Endothelial cell of umbilical vein (primary cell): Measurements from ENCODE around the gene KLHL6. TPM values are rescaled to one million over a fixed set of nuclear protein-coding genes. Genes with fewer than 3 reads are reported as not detected.

Experiments
- BruUV-seq: library from RNA; stranded (reverse); fragments of 400-500 nt; replicated peaks from 2 replicates; lab custom pipeline; 2021; lab: Mats Ljungman, UMichigan
- CTCF ChIA-PET: fragments of 300-600, 350-600 bp; sonication (Branson Sonifier 250); formaldehyde crosslinking; loops from one replicate; lab custom pipeline; 2021; ENCODE audit warnings: antibody characterized with exemption, inconsistent platforms; lab: Charles Lee
- POLR2A ChIA-PET: fragments of 300-600, 350-600 bp; sonication (Branson Sonifier 250); formaldehyde crosslinking; loops from one replicate; lab custom pipeline; 2021; ENCODE audit warnings: antibody characterized with exemption, inconsistent platforms; lab: Charles Lee
- DNase-seq: peaks from one replicate; pipeline ENCODE4 v3.0.0-alpha.2; 2011; ENCODE audit warnings: low read depth, low spot score
- FAIRE-seq: peaks from 2 replicates; lab custom pipeline; 2011; peaks lifted over from hg19 to GRCh38; lab: Jason Lieb, UNC
- H2AFZ ChIP-seq: 2 replicates; pipeline ENCODE4 v1.6.0; 2012; ENCODE audit warnings: low read depth, low read length, control low read depth, inconsistent platforms
- H3K27ac ChIP-seq: 2 replicates; pipeline ENCODE4 v1.5.1; 2011; ENCODE audit warnings: low read depth, mild to moderate bottlenecking, control low read depth, low read length, moderate library complexity; ENCODE audit not compliant: insufficient read depth
- H3K27me3 ChIP-seq, 2 experiments: 2 replicates each; pipeline versions ENCODE4 v1.6.0 to v1.6.1; 2011; ENCODE audit warnings: low read length in 2 of 2, mixed read lengths in 1 of 2; ENCODE audit not compliant: control insufficient read depth in 2 of 2, insufficient read depth in 2 of 2
- H3K36me3 ChIP-seq, 2 experiments: 2 replicates in 1 of 2; 3 replicates in 1 of 2; pipeline ENCODE4 v1.5.1; 2011; ENCODE audit warnings: low read length in 2 of 2, mild to moderate bottlenecking in 1 of 2, moderate library complexity in 1 of 2; ENCODE audit not compliant: control insufficient read depth in 2 of 2, insufficient read depth in 2 of 2; ENCODE audit errors: extremely low read depth in 1 of 2
- H3K4me1 ChIP-seq: 3 replicates; pipeline ENCODE4 v1.5.1; 2011; ENCODE audit warnings: mild to moderate bottlenecking, low read length; ENCODE audit not compliant: control insufficient read depth, insufficient read depth; ENCODE audit errors: extremely low read depth
- H3K4me2 ChIP-seq: 2 replicates; pipeline ENCODE4 v1.6.1; 2011; ENCODE audit warnings: low read length, control low read depth, mixed read lengths; ENCODE audit not compliant: insufficient read depth
- H3K4me3 ChIP-seq, 3 experiments: fragments of 200-600 bp in 1 of 3; sonication (generic), shearing (Covaris generic) in 1 of 3; replicated peaks in 1 of 3; 2 replicates each; pipeline ENCODE4 v1.5.1; 2011 to 2016; ENCODE audit warnings: control low read depth in 3 of 3, low read length in 3 of 3, mild to moderate bottlenecking in 2 of 3, inconsistent platforms in 1 of 3, low read depth in 1 of 3, moderate library complexity in 1 of 3; ENCODE audit not compliant: insufficient read depth in 1 of 3
- H3K79me2 ChIP-seq: 2 replicates; pipeline ENCODE4 v1.6.0; 2012; ENCODE audit warnings: low read length, inconsistent platforms; ENCODE audit not compliant: control insufficient read depth, insufficient read depth
- H3K9ac ChIP-seq: replicated peaks from 2 replicates; pipeline ENCODE3; 2011; ENCODE audit warnings: low read length, control low read depth; ENCODE audit not compliant: insufficient read depth; ENCODE audit errors: extremely low read depth
- H3K9me1 ChIP-seq: replicated peaks from 3 replicates; pipeline ENCODE4 v1.6.0; 2011; ENCODE audit warnings: mild to moderate bottlenecking, low read length; ENCODE audit not compliant: control insufficient read depth, insufficient read depth; ENCODE audit errors: extremely low read depth
- H3K9me3 ChIP-seq: replicated peaks from 2 replicates; pipeline ENCODE4 v1.5.1; 2012; ENCODE audit warnings: low read length, inconsistent platforms; ENCODE audit not compliant: control insufficient read depth, insufficient read depth
- H4K20me1 ChIP-seq: replicated peaks from 2 replicates; pipeline ENCODE3; 2011; ENCODE audit warnings: mild to moderate bottlenecking, low read length; ENCODE audit not compliant: control insufficient read depth, insufficient read depth; ENCODE audit errors: extremely low read depth
- EZH2 ChIP-seq: IDR thresholded peaks from 2 replicates; pipeline ENCODE4 v1.6.1; 2012; ENCODE audit warnings: borderline replicate concordance, low read depth, mild to moderate bottlenecking, moderate library complexity, low read length, inconsistent platforms; ENCODE audit not compliant: severe bottlenecking
- FOS ChIP-seq: IDR thresholded peaks from 2 replicates; pipeline ENCODE4 v1.6.1; 2011; ENCODE audit warnings: mild to moderate bottlenecking, low read length, moderate library complexity, borderline replicate concordance; ENCODE audit not compliant: insufficient read depth
- GATA2 ChIP-seq: IDR thresholded peaks from 2 replicates; pipeline ENCODE4 v1.7.0; 2011; ENCODE audit warnings: low read depth, mild to moderate bottlenecking, moderate library complexity, mixed read lengths, low read length; ENCODE audit not compliant: insufficient read length, insufficient read depth
- JUN ChIP-seq: IDR thresholded peaks from 2 replicates; pipeline ENCODE4 v1.6.1; 2011; ENCODE audit warnings: borderline replicate concordance, low read depth; ENCODE audit not compliant: insufficient read length, insufficient read depth
- MYC ChIP-seq: IDR thresholded peaks from one replicate; pipeline ENCODE4 v1.6.1; 2011; ENCODE audit warnings: mild to moderate bottlenecking, low read depth, low read length
- POLR2A ChIP-seq: IDR thresholded peaks from 2 replicates; pipeline ENCODE4 v1.6.1; 2012; ENCODE audit warnings: low read depth, mild to moderate bottlenecking, control low read depth, low read length
- POLR2AphosphoS5 ChIP-seq: IDR thresholded peaks from 2 replicates; pipeline ENCODE4 v1.6.1; 2012; ENCODE audit warnings: low read depth, mild to moderate bottlenecking, control low read depth, low read length, moderate library complexity; ENCODE audit not compliant: insufficient read depth
- dilution Hi-C: fragments of 300-500 bp; cut with MboI; formaldehyde crosslinking; loops from one replicate; pipeline ENCODE4 v1.15.0; 2019; ENCODE audit warnings: low sequenced_read_pairs; ENCODE audit not compliant: extremely low pct_ligation_motif_present
- intact Hi-C: fragments of 100-400 bp; cut with micrococcal nuclease; formaldehyde crosslinking; loops from one replicate; pipeline ENCODE4 v1.10.0; 2022
- polyA plus RNA-seq, 4 experiments: library from polyadenylated mRNA; depleted of rRNA in 3 of 4; stranded (reverse) in 3 of 4; unstranded in 1 of 4; fragments of >200 nt; gene quantifications; 2 replicates each; pipeline versions ENCODE4 v1.2.1 to v1.2.3, GENCODE V29; 2011 to 2012; ENCODE audit warnings: missing spikeins in 1 of 4
- total RNA-seq: library from RNA; stranded (reverse); gene quantifications from 2 replicates; pipeline ENCODE4 v1.2.3, GENCODE V29; 2021
- TF ChIP-seq, protein P1 (sequence below): IDR thresholded peaks from 2 replicates; pipeline ENCODE4 v1.6.1; 2011; ENCODE audit not compliant: insufficient read depth, insufficient read length
- TF ChIP-seq, protein P2 (sequence below), 2 donors: IDR thresholded peaks; 1 replicate in 1 of 2; 2 replicates in 1 of 2; pipeline ENCODE4 v1.5.1; 2011; ENCODE audit warnings: low read length in 2 of 2, mild to moderate bottlenecking in 2 of 2, moderate library complexity in 2 of 2, control low read depth in 1 of 2, inconsistent platforms in 1 of 2, low read depth in 1 of 2; ENCODE audit not compliant: insufficient read depth in 1 of 2; ENCODE audit errors: extremely low read depth in 1 of 2

Gene KLHL6
- total and polyA plus RNA-seq, 2 donors (not counting 3 experiments of a cell fraction or from before 2014, with no cell fraction given): 5.7 to 12.6 TPM

DNA sequence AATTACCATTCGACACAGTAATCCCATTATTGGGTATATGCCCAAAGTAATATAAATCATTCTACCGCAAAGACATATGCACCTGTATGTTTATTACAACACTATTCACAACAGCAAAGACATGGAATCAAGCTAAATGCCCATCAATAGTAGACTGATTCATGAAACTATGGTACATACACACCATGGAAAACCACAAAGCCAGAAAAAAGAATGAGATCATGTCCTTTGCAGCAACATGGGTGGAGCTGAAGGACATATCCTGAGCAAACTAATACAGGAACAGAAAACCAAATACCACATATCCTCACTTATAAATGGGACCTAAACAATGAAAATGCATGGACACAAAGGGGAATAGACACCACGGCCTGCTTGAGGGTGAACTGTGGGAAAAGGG is 116.0 kb downstream of the KLHL6 start:
- no peaks in the 10 kb centered on the region for H4K20me1 ChIP-seq
- no peaks in the 10 kb centered on the region for H3K79me2 ChIP-seq
- intact Hi-C loops: no loop called here
- no peak overlapping the region for H3K4me3 ChIP-seq
- no TSS peak for BruUV-seq
- H3K4me2 ChIP-seq: no peak overlapping the region
- no peaks in the 10 kb centered on the region for H3K9me1 ChIP-seq
- no peak overlapping the region for H3K9ac ChIP-seq
- peaks cover 6 to 11% of the 10 kb centered on the region in 2 experiments for H3K27me3 ChIP-seq
- dilution Hi-C loops: no loop called here
- no peak overlapping the region for H2AFZ ChIP-seq
- no peaks in the 10 kb centered on the region for H3K36me3 ChIP-seq
- TF ChIP-seq, protein P1, sequence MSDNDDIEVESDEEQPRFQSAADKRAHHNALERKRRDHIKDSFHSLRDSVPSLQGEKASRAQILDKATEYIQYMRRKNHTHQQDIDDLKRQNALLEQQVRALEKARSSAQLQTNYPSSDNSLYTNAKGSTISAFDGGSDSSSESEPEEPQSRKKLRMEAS: no peak
- TF ChIP-seq POLR2A (no peak), POLR2AphosphoS5 (no peak)
- no peak overlapping the region for H3K27ac ChIP-seq
- FAIRE-seq: no peak
- POLR2A ChIA-PET: no interaction called here
- CTCF ChIA-PET: interaction anchor here (1.0 to 1.7 kb wide), 3 partner anchors 11 to 327 kb away, joined by 3 to 5 read pairs (median 4); partner anchors contain the start of gene MCF2L2
- H3K4me1 ChIP-seq: no peaks in the 10 kb centered on the region
- no peak for DNase-seq
- H3K9me3 ChIP-seq: peaks cover 2% of the 10 kb centered on the region

DNA sequence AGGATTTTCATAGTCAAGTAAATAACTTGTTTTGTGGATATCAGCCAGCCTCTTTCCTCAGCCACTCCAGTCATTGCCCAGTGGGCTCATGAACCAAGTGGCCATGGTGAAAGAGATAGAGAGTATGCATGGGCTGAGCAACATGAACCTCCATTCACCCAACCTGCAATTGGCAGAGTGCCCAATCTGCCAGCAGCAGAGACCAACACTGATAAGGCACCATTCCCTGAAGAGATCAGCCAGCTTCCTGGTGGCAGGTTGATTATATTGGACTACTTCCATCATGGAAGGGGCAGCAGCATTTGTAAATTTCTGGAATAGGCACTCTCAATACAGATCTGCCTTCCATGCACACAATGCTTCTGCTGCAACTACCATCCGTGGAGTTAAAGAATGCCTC is 116.8 kb downstream of the KLHL6 start:
- no peak for TF ChIP-seq MYC
- TF ChIP-seq POLR2A: no peak
- TF ChIP-seq, protein P2, sequence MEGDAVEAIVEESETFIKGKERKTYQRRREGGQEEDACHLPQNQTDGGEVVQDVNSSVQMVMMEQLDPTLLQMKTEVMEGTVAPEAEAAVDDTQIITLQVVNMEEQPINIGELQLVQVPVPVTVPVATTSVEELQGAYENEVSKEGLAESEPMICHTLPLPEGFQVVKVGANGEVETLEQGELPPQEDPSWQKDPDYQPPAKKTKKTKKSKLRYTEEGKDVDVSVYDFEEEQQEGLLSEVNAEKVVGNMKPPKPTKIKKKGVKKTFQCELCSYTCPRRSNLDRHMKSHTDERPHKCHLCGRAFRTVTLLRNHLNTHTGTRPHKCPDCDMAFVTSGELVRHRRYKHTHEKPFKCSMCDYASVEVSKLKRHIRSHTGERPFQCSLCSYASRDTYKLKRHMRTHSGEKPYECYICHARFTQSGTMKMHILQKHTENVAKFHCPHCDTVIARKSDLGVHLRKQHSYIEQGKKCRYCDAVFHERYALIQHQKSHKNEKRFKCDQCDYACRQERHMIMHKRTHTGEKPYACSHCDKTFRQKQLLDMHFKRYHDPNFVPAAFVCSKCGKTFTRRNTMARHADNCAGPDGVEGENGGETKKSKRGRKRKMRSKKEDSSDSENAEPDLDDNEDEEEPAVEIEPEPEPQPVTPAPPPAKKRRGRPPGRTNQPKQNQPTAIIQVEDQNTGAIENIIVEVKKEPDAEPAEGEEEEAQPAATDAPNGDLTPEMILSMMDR (IDR thresholded peaks at IDR 0.05; ENCODE audit: extremely low read depth in 1 of 2, insufficient read depth in 1 of 2, low read depth in 1 of 2, low read length in 2 of 2): no peak
- no peak for TF ChIP-seq EZH2
- TF ChIP-seq POLR2AphosphoS5: no peak
- no peak for TF ChIP-seq GATA2
- TF ChIP-seq, protein P1: no peak
- TF ChIP-seq FOS: no peak
- no peak for TF ChIP-seq JUN
- Histone ChIP-seq H3K9me1 (no peaks in the 10 kb centered on the region), H4K20me1 (no peaks in the 10 kb centered on the region), H3K4me3 (no peak overlapping the region), H3K9me3 (peaks cover 2% of the 10 kb centered on the region), H3K4me2 (no peak overlapping the region), H2AFZ (no peak overlapping the region), H3K27me3 (peaks cover 6 to 11% of the 10 kb centered on the region in 2 experiments), H3K79me2 (no peaks in the 10 kb centered on the region), H3K9ac (no peak overlapping the region), H3K27ac (no peak overlapping the region), H3K4me1 (no peaks in the 10 kb centered on the region), H3K36me3 (no peaks in the 10 kb centered on the region)
- POLR2A ChIA-PET: no interaction called here
- no peak for DNase-seq
- CTCF ChIA-PET: interaction anchor here (1.7 kb wide), 1 partner anchor 328 kb away, joined by 5 read pairs; no protein-coding TSS in a partner anchor
- FAIRE-seq: no peak
- BruUV-seq: no TSS peak
- intact Hi-C loops: no loop called here
- dilution Hi-C loops: no loop called here
